Prostate gland (tissue), 2 donors: ENCODE measurements around the gene ADCY7.

ENCODE experiments used
- CTCF ChIP-seq, 4 experiments: fragments of 200-600 bp in 2 of 4; fragments of 450-650 bp in 2 of 4; sonication (generic) in 2 of 4; IDR thresholded peaks; 1 replicate in 3 of 4; 2 replicates in 1 of 4; pipeline ENCODE4 v1.5.1; 2016 to 2019; ENCODE audit warnings: antibody characterized with exemption in 4 of 4, mild to moderate bottlenecking in 2 of 4, moderate library complexity in 2 of 4
- POLR2A ChIP-seq: fragments of 450-650 bp; IDR thresholded peaks from one replicate; pipeline ENCODE4 v1.6.1; 2016; ENCODE audit warnings: antibody characterized with exemption, mild to moderate bottlenecking
- POLR2AphosphoS5 ChIP-seq: sonication (generic); formaldehyde crosslinking; IDR thresholded peaks from one replicate; pipeline ENCODE4 v1.6.1; 2017; ENCODE audit warnings: antibody characterized with exemption

- TF ChIP-seq CTCF (IDR thresholded peaks at IDR 0.05), result no peak
- TF ChIP-seq POLR2A, result no peak
- no peak for TF ChIP-seq POLR2AphosphoS5
Observed at GRCh38 chr16:50332599-50332998, 66.2 kb downstream of the ADCY7 start.
